Measurements from ENCODE around the gene CABLES2.

Gene CABLES2

GRCh38 chr20:62452475-62453095 lies 45.5 kb upstream of the CABLES2 start:
- ATAC-seq, result no peak
- TF ChIP-seq ZFP3 (CRISPR knock-in tag; IDR thresholded peaks at IDR 0.05), result no peak
- TF ChIP-seq POU6F1 (CRISPR knock-in tag; IDR thresholded peaks at IDR 0.05; ENCODE audit: borderline replicate concordance, low read depth), result no peak
- no peak for TF ChIP-seq ESRRG (CRISPR knock-in tag; IDR thresholded peaks at IDR 0.05)
- no peak for TF ChIP-seq BACH2 (CRISPR knock-in tag; IDR thresholded peaks at IDR 0.05; ENCODE audit: borderline replicate concordance)
- no peak for TF ChIP-seq GLIS3 (CRISPR knock-in tag; IDR thresholded peaks at IDR 0.05)
- no peak for TF ChIP-seq ARNTL (CRISPR knock-in tag; IDR thresholded peaks at IDR 0.05; ENCODE audit: borderline replicate concordance, low read depth)
- TF ChIP-seq PPARA (CRISPR knock-in tag; IDR thresholded peaks at IDR 0.05; ENCODE audit: borderline replicate concordance), result no peak
- TF ChIP-seq CSRNP3 (CRISPR knock-in tag; IDR thresholded peaks at IDR 0.05), result no peak
- TF ChIP-seq OSR1 (CRISPR knock-in tag; IDR thresholded peaks at IDR 0.05), result no peak
- no peak for TF ChIP-seq PATZ1 (CRISPR knock-in tag; IDR thresholded peaks at IDR 0.05; ENCODE audit: borderline replicate concordance)
- TF ChIP-seq TCF4 (CRISPR knock-in tag; IDR thresholded peaks at IDR 0.05; ENCODE audit: borderline replicate concordance), result no peak
- TF ChIP-seq TOX (CRISPR knock-in tag; IDR thresholded peaks at IDR 0.05; ENCODE audit: borderline replicate concordance), result no peak
- TF ChIP-seq ZC3H10 (CRISPR knock-in tag; IDR thresholded peaks at IDR 0.05), result no peak
- no peak for TF ChIP-seq CSDC2 (CRISPR knock-in tag; IDR thresholded peaks at IDR 0.05)
- no peak for TF ChIP-seq CREB5 (CRISPR knock-in tag; IDR thresholded peaks at IDR 0.05; ENCODE audit: low read depth)
- TF ChIP-seq ZNF70 (CRISPR knock-in tag; IDR thresholded peaks at IDR 0.05), result no peak
- TF ChIP-seq SNAI2 (CRISPR knock-in tag; IDR thresholded peaks at IDR 0.05), result no peak
- no peak for TF ChIP-seq RARB (CRISPR knock-in tag; IDR thresholded peaks at IDR 0.05)
- no peak for TF ChIP-seq ZNF8 (CRISPR knock-in tag; IDR thresholded peaks at IDR 0.05)

- no peak for ATAC-seq
- no peak for TF ChIP-seq RARB (CRISPR knock-in tag; IDR thresholded peaks at IDR 0.05)
- no peak for TF ChIP-seq ZNF8 (CRISPR knock-in tag; IDR thresholded peaks at IDR 0.05)
- no peak for TF ChIP-seq ISL1 (CRISPR knock-in tag; IDR thresholded peaks at IDR 0.05)
- no peak for TF ChIP-seq CSDC2 (CRISPR knock-in tag; IDR thresholded peaks at IDR 0.05)
- TF ChIP-seq PATZ1 (CRISPR knock-in tag; IDR thresholded peaks at IDR 0.05; ENCODE audit: borderline replicate concordance), result no peak
- no peak for TF ChIP-seq TCF4 (CRISPR knock-in tag; IDR thresholded peaks at IDR 0.05; ENCODE audit: borderline replicate concordance)
- no peak for TF ChIP-seq TOX (CRISPR knock-in tag; IDR thresholded peaks at IDR 0.05; ENCODE audit: borderline replicate concordance)
- no peak for TF ChIP-seq POU6F1 (CRISPR knock-in tag; IDR thresholded peaks at IDR 0.05; ENCODE audit: borderline replicate concordance, low read depth)
- TF ChIP-seq OSR1 (CRISPR knock-in tag; IDR thresholded peaks at IDR 0.05), result no peak
- no peak for TF ChIP-seq GLIS3 (CRISPR knock-in tag; IDR thresholded peaks at IDR 0.05)
- no peak for TF ChIP-seq ARNTL (CRISPR knock-in tag; IDR thresholded peaks at IDR 0.05; ENCODE audit: borderline replicate concordance, low read depth)
- no peak for TF ChIP-seq ZNF565 (CRISPR knock-in tag; conservative IDR thresholded peaks at IDR 0.05; ENCODE audit: low read depth)
- TF ChIP-seq ESRRG (CRISPR knock-in tag; IDR thresholded peaks at IDR 0.05), result no peak
- no peak for TF ChIP-seq ZNF70 (CRISPR knock-in tag; IDR thresholded peaks at IDR 0.05)
- no peak for TF ChIP-seq CREB5 (CRISPR knock-in tag; IDR thresholded peaks at IDR 0.05; ENCODE audit: low read depth)
These were observed 44.9 kb upstream of the CABLES2 start for GRCh38 chr20:62451970-62452369.

All from SK-N-SH treated with all-trans-retinoic acid at 6 μM for 48 hours (cell line).